WI38 (cell line): ENCODE measurements around the gene GHRHR.

Experiments
- H3K4me3 ChIP-seq: 2 replicates; pipeline ENCODE4 v1.5.1; 2011; ENCODE audit warnings: low read depth, mild to moderate bottlenecking, control low read depth, low read length
- CTCF ChIP-seq: IDR thresholded peaks from 2 replicates; pipeline ENCODE4 v1.5.1; 2012; ENCODE audit warnings: low read depth, mild to moderate bottlenecking, control low read depth, low read length

The GHRHR gene

DNA sequence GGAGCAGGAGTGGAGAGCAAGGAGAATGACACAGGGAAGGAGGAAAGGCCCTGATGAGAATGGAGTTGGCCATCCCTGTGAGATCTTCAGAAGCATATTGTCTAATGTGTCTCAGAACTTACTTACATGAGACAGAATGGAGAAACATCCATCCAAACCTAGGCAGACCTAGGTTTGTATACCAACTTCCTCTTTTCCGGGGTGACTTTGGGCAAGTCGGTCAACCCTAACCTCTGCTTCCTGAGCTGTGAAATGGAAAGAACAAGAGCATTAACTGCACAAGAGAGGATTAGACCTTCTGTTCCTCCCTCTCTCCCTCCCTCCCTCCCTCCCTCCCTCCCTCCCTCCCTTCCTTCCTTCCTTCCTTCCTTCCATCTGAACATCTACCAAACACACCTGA lies 4.5 kb downstream of the GHRHR start:
- no peak overlapping the region for H3K4me3 ChIP-seq
- TF ChIP-seq CTCF: no peak

DNA sequence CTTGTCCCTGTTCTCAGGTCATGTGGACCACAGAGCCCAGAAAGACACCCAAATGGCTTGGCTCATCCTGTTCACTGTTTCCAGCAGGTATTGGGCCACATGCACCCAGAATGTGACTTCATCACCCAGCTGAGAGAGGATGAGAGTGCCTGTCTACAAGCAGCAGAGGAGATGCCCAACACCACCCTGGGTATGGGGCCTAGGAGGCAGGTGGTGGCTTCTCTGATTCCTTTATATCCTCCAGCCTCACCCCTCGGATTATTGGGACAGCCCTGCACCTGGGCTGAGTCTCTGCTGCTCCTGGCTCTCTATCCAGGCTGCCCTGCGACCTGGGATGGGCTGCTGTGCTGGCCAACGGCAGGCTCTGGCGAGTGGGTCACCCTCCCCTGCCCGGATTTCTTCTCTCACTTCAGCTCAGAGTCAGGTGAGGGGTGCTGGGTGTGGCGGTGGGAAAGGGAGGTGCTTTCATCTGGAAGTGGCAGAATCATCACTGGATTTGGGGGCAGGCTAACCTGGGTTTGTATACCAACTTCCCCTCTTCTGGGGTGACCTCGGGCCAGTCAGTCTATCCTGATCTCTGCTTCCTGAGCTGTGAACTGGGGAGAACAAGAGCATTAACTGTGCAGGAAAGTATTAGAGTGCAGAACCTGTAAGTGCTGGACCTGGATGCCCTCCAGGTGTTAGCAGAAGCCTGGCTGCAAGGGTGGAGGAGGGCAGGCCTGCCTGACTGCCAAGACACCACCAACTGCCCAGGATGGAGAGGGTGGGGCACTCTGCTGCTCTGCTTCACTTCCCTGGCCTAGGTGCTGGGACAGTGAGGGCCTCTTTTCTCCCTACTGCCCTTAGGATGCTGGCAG lies 5.2 kb downstream of the GHRHR start:
- TF ChIP-seq CTCF: no peak
- no peak overlapping the region for H3K4me3 ChIP-seq

GRCh38 chr7:30969604-30969970 lies 5.8 kb downstream of the GHRHR start:
- no peak overlapping the region for H3K4me3 ChIP-seq
- TF ChIP-seq CTCF: no peak

- H3K4me3 ChIP-seq: no peak overlapping the region
- TF ChIP-seq CTCF: no peak
Observed at GRCh38 chr7:30970074-30970473, 6.3 kb downstream of the GHRHR start.

DNA sequence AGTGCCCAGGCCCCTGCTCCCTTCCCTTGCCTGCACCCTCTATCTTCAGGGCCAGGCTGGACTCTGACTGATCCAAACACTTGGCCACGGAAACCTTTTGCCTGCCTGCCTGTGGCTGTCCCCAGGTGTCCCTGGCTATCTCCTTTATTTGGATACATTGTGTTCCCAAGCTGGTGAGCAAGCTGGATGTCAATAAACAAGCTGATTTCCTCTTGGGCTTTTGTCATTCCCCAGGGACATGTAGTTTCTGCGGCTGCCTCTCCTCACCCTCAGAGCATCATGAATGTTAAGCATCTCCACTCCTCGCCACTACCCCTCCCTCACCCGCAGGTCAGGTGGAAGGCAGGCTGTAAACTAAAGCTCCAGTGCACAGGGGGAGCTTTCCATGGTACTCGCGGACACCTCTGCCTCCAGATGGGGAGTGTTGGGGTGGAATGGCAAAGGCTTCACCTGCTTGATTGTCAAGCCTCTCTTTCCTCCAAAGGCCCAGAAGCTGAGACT lies 6.9 kb downstream of the GHRHR start:
- TF ChIP-seq CTCF: no peak
- H3K4me3 ChIP-seq: no peak overlapping the region

GRCh38 chr7:30971440-30971839 lies 7.7 kb downstream of the GHRHR start:
- no peak for TF ChIP-seq CTCF
- H3K4me3 ChIP-seq: no peak overlapping the region

GRCh38 chr7:30971840-30972563 lies 8.2 kb downstream of the GHRHR start:
- no peak overlapping the region for H3K4me3 ChIP-seq
- no peak for TF ChIP-seq CTCF
